Upper lobe of right lung (tissue), 1 donor: ENCODE results near the gene DES. TPM values are rescaled to one million over a fixed set of nuclear protein-coding genes. Genes with fewer than 3 reads are reported as not detected.

Experiments
- ATAC-seq: fragments of 200-7000 bp; cut with Tn5 transposase; one replicate; pipeline ENCODE4 v1.9.1; 2020; ENCODE audit warnings: mild to moderate bottlenecking, moderate library complexity
- DNase-seq: peaks from one replicate; pipeline ENCODE4 v3.0.0-alpha.2; 2020
- H3K27ac ChIP-seq: fragments of 200-600 bp; one replicate; pipeline ENCODE4 v1.8.0; 2022
- H3K27me3 ChIP-seq: fragments of 200-600 bp; one replicate; pipeline ENCODE4 v1.8.0; 2022; ENCODE audit warnings: mild to moderate bottlenecking
- H3K36me3 ChIP-seq: fragments of 200-600 bp; one replicate; pipeline ENCODE4 v1.8.0; 2022
- H3K4me1 ChIP-seq: fragments of 200-600 bp; one replicate; pipeline ENCODE4 v1.8.0; 2022
- H3K4me3 ChIP-seq: fragments of 200-600 bp; one replicate; pipeline ENCODE4 v1.8.0; 2022; ENCODE audit warnings: mild to moderate bottlenecking
- H3K9me3 ChIP-seq: fragments of 200-600 bp; one replicate; pipeline ENCODE4 v1.8.0; 2022
- CTCF ChIP-seq: fragments of 200-600 bp; IDR thresholded peaks from one replicate; pipeline ENCODE4 v1.8.0; 2022; ENCODE audit warnings: antibody characterized with exemption
- intact Hi-C: fragments of 100-400 bp; cut with DNase I; formaldehyde crosslinking; loops from one replicate; pipeline ENCODE4 v1.11.0; 2022
- total RNA-seq: library from RNA; stranded (reverse); fragmentation: NEBNext Ultra II Directional; extraction: Animal tissue kit (Norgen Biotek cat#: 25700); gene quantifications from one replicate; pipeline ENCODE4 v1.2.1, GENCODE V29; 2021
- donor health status: DM: no; HTN: yes; CAD: no; lungs with severe emphysema.

The DES gene
- total RNA-seq, 1 donor from 2014 or later, result 59.4 TPM

DNA sequence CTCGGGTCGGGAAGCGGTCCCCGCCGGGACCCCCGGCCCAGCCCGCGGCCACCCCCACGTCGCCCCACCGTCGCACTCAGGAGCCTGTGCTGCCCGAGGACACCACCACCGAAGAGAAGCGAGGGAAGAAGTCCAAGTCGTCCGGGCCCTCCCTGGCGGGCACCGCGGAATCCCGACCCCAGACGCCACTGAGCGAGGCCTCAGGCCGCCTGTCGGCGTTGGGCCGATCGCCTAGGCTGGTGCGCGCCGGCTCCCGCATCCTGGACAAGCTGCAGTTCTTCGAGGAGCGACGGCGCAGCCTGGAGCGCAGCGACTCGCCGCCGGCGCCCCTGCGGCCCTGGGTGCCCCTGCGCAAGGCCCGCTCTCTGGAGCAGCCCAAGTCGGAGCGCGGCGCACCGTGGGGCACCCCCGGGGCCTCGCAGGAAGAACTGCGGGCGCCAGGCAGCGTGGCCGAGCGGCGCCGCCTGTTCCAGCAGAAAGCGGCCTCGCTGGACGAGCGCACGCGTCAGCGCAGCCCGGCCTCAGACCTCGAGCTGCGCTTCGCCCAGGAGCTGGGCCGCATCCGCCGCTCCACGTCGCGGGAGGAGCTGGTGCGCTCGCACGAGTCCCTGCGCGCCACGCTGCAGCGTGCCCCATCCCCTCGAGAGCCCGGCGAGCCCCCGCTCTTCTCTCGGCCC is 30.1 kb downstream of the DES start:
- no peak for DNase-seq
- intact Hi-C loops, result no loop called here

GRCh38 chr2:219448776-219449341 is 30.7 kb downstream of the DES start:
- no peak overlapping the region for H3K27ac ChIP-seq
- peaks cover 31% of the 10 kb centered on the region for H3K27me3 ChIP-seq
- no peaks in the 10 kb centered on the region for H3K4me1 ChIP-seq
- intact Hi-C loops, result no loop called here
- no peak overlapping the region for H3K4me3 ChIP-seq
- no peak for DNase-seq
- H3K36me3 ChIP-seq, result no peaks in the 10 kb centered on the region
- H3K9me3 ChIP-seq, result no peaks in the 10 kb centered on the region
- ATAC-seq, result no peak
- no peak for TF ChIP-seq CTCF

More for the DNA sequence above, 30.1 kb downstream of the DES start:
- Histone ChIP-seq H3K27me3 (peaks cover 33% of the 10 kb centered on the region), H3K27ac (no peak overlapping the region), H3K36me3 (no peaks in the 10 kb centered on the region), H3K4me3 (no peak overlapping the region), H3K9me3 (no peaks in the 10 kb centered on the region), H3K4me1 (no peaks in the 10 kb centered on the region)
- TF ChIP-seq CTCF, result no peak
- ATAC-seq, result no peak

- ATAC-seq, result no peak
- H3K4me3 ChIP-seq, result no peak overlapping the region
These were observed 31.4 kb downstream of the DES start for GRCh38 chr2:219449609-219450008.

DNA sequence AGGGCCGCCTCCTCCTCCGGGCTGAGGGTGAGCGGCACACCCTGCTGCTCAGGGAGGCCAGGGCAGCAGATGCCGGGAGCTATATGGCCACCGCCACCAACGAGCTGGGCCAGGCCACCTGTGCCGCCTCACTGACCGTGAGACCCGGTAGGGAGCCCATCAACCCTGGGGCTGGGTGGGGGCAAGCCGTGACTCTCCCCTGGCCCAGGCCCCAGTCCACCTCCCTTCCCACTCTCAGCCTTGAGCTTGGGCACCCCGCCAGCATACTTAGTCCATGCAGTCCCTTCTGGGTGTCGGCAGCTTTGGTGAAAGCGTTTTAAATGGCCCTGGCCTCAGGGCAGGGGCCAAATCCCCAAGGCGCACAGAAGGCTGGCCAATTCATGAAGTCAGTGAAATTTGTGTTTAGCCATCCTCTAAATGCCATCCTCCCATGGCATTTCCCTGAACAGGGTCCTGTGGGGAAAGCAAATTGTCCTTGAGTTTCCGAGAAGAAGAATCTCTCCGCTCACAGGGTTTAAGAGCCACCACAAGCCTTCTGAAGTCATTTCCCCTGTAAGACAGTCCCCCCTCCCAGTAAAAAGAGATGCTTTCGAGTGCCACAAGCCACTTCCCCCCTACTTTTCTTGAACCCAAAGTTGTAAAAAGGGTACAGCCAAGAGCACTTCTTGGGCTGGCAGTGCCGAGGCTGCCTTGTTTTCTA is 33.6 kb downstream of the DES start:
- DNase-seq (peak; percentile 63), ATAC-seq (no peak)
- TF ChIP-seq CTCF, result no peak
- intact Hi-C loops, result no loop called here
- no peaks in the 10 kb centered on the region for H3K9me3 ChIP-seq
- H3K27ac ChIP-seq, result no peak overlapping the region
- peaks cover 31% of the 10 kb centered on the region for H3K27me3 ChIP-seq
- H3K4me3 ChIP-seq, result no peak overlapping the region
- H3K36me3 ChIP-seq, result no peaks in the 10 kb centered on the region
- no peaks in the 10 kb centered on the region for H3K4me1 ChIP-seq

More at GRCh38 chr2:219449609-219450008, 31.4 kb downstream of the DES start:
- Histone ChIP-seq H3K4me1 (no peaks in the 10 kb centered on the region), H3K36me3 (no peaks in the 10 kb centered on the region), H3K27me3 (peaks cover 31% of the 10 kb centered on the region), H3K27ac (no peak overlapping the region), H3K9me3 (no peaks in the 10 kb centered on the region)
- no peak for TF ChIP-seq CTCF
- intact Hi-C loops, result no loop called here
- DNase-seq, result no peak

- no peak for TF ChIP-seq CTCF
- Histone ChIP-seq H3K36me3 (no peaks in the 10 kb centered on the region), H3K27ac (peak overlapping the region; percentile 18), H3K9me3 (no peaks in the 10 kb centered on the region), H3K27me3 (peaks cover 25% of the 10 kb centered on the region), H3K4me1 (no peaks in the 10 kb centered on the region), H3K4me3 (no peak overlapping the region)
- ATAC-seq (no peak), DNase-seq (peak; percentile 59)
- intact Hi-C loops, result no loop called here
These were observed 34.5 kb downstream of the DES start for GRCh38 chr2:219452361-219453317.
